ENCODE data around the gene TCF12.

TCF12 gene

GRCh38 chr15:57057134-57057930 is 138.9 kb downstream of the TCF12 start:
- no peak for DNase-seq

- DNase-seq, result no peak
Measured at GRCh38 chr15:57059026-57059660, 140.7 kb downstream of the TCF12 start.

GRCh38 chr15:57060799-57061198 is 142.4 kb downstream of the TCF12 start:
- DNase-seq, result no peak

DNA sequence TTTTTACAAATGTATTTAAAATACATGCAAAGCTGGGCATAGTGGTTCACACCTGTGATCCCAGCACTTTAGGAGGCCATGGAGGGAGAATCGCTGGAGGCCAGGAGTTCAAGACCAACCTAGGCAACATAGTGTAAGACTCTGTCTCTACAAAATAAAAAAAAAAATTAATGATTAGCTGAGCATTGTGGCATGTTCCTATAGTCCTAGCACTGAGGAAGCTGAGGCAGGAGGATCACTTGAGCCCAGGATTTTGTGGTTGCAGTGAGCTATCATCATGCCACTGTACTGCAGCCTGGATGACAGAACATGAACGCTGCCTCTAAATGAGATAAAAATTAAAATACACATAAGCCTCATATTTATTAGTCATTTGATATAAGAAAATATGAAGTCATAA is 142.8 kb downstream of the TCF12 start:
- DNase-seq, result no peak

DNA sequence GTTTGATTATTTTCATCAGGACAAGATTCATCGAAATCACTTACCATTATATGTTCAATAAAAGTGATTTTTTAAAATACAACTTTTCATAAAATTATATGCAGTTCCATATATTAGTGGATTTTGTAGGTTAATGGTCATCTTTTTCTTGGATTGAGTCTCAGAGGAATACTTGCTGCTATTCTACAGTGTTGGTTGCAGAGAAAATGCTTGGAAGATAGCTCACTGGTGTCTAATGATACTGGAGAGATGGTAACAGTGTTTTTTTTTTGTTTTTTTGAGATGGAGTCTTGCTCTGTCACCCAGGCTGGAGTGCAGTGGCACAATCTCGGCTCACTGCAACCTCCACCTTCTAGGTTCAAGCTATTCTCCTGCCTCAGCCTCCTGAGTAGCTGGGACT is 143.3 kb downstream of the TCF12 start:
- DNase-seq, result no peak

DNA sequence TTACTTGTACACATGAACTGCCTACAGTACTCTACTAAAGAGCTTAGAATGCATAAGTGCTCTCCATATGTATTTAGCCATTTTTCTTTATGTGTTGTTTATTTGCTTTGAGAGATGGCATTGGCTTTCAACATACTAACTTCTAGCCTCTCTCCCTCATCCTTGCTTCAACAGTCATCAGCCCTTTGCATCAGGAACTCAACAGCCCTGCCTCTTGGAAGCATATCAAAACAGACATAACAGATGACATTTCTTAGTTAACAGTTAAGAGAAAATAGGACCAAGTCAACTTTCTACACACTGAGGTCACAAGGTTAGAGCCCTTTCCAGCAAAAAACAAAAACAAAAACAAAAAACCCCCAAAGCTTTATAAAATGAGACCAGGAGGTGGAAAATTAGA is 145.6 kb downstream of the TCF12 start:
- peak; percentile 3 for DNase-seq

GRCh38 chr15:57069423-57069822 is 151.0 kb downstream of the TCF12 start:
- no peak for DNase-seq

DNA sequence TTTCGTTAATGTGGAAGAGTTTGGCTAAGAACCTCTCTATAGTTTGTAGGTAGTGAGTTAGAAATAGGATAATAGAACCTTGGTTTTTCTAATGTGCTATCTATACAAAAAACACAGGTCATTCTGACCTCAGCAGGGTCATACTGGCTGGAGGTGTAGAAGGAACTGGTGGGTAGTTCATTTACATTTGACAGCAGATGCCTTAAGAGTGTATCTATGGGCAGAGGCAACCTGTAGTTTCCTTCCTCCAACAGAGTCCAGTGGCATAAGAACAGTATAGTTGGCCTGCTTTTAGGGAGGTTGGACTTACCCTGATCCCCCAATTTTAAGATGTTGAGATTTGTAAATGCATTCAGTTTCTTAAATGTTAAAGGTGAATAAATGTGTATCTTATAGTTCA is 152.2 kb downstream of the TCF12 start:
- DNase-seq, result no peak

DNA sequence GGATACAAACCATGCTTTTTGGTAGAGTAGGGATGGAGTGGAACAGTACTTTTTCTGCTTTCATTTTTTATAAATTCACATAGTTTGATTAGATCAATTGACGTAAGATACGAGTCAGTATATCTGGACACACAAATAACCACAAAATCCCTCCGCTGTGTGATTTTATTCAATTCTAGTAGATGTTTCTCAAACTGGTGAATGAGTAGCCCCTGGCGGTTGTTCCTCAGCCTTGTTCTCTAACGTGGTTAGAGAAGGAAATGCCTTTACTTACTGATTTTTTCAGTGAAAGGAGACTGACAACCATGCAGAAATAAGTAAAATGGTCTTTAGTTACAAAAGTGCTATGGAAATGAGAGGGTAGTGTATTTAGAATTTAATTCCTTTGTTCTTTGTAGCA is 161.0 kb downstream of the TCF12 start:
- no peak for DNase-seq

DNA sequence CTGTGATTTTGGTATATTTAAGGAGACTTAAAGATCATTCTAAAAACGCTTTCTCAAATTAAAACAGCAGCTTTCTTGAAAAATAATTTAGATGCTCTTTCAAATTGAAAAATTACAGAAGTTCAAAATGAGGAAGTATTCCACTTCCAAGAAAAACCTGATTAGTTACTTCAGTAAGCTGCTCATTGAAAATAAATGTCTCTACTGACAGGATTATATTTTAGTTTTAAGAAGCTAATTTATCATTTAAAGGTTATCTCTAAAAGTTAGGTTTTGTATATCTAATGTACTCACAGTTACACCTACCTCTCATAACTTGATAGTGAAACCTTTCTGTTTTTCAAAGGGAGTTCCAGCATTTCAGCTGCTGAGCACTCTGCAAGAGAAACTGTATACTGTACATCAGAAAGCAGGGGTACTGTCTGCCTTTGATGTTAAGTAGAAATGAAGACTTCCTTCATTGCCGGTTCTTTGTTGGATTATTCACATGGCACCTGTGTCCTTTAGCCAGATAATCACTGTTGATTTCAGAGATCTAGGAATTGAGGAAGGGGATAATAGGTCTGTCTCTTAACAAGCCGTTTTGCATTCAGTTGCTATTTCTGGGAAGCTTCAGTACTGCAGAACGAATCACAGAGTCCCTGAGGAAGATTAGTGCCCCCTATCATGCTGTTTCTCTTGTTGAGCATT is 161.6 kb downstream of the TCF12 start:
- DNase-seq, result no peak

- DNase-seq, result no peak
Measured at GRCh38 chr15:57082054-57082728, 163.7 kb downstream of the TCF12 start.

DNA sequence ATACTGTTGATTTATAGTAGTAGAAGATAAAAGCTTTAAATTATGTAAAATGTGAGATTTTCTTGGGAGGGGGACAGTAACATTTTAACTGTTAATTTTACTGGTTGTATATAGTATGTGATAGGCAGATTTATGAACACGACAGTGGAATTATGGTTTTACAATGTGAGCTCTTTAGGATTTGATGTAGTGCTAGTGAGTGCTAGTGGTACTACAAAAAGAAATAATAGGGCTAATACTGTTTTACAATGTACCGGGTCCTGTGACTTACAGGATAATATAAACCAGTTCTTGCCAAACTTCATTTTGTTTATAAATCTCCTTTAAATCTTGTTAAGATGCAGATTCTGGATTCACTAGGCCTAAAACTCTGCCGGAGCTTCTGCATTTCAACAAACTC is 165.7 kb downstream of the TCF12 start:
- DNase-seq, result no peak

- DNase-seq, result no peak
Measured at GRCh38 chr15:57085267-57085666, 166.8 kb downstream of the TCF12 start.

DNA sequence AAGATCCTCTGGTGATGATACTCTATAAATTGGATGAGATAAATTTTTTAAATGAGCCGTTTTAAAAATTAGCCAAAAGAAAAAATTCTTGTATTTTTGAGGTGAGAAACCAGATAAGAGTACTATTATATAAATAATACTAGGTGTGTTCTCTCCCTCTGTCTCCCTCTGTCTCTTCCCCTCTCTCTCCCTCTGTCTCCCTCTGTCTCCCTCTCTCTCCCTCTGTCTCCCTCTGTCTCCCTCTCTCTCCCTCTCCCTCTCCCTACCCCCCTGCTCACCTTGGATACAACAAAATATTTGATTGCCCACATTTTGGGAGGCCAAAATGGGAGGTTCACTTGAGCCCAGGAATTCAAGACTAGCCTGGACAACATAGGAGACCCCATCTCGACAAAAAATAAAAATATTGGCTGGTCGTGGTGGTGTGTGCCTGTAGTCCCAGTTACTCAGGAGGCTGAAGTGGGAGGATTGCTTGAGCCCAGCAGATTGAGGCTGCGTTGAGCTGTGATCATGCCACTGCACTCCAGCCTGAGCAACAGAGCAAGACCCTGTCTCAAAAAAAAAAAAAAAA is 168.5 kb downstream of the TCF12 start:
- no peak for DNase-seq

DNA sequence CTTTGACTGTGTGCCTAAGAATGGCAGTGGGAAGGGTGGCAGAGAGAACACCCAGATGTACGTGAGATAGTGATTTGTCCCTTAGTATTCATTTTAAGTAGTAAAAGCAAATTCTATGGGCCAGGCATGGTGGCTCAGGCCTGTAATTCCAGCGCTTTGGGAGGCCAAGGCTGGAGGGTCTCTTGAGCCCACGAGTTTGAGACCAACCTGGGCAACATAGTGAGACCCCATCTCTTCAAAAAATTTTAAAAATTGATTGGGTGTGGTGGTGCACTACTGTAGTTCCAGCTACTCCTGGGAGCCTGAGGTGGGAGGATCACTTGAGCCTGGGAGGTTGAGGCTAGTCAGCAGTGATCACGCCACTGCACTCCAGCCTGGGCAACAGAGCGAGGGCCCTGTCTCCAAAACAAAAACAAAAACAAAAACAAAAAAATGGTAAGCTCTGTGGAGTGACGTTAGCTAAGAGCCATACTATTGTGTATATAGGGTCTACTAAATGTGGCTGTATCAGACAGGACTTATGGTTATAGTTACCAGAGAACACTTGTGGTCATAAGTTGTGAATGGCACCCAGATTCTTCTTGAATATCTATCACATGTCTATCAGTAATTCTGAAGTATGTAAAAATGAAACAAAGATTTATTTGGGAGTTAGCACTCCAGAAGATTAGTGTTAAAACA is 171.5 kb downstream of the TCF12 start:
- DNase-seq, result no peak

GRCh38 chr15:57090496-57090859 is 172.0 kb downstream of the TCF12 start:
- DNase-seq, result peak; percentile 18

DNA sequence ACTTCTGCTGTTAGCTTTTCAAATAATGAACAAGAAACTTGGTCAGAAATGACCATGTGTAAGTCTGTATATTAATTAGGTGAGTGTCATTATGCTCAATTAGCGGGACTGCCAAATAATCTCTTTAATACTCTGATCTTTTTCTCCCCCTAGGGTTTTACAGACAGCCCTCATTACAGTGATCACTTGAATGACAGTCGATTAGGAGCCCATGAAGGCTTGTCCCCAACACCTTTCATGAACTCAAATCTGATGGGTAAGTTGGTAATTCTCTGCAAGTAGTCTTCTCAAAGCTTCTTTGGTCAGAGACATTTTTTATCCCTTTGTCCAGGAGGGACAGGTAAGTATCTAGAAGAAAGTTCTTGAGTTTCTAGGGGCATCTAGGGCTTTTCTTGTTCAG is 173.2 kb downstream of the TCF12 start:
- no peak for DNase-seq

DNA sequence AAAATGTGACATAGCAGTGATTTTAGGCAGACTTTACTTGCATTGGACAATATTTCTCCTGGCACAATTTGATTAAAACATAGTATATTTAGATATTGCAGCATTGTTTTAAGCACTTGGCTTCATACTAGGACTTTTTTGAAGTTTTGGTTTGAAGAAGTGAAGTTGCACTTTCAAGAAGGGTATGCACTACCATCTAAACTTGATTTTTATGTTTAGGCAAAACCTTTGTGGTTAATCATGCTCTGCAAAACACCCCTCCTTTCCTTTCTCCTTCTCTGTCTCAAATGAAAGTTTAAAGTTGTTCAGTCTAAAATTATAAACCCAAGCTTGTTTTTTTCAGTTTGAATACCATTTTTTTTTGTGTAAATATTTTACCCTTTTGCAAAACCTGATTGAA is 173.8 kb downstream of the TCF12 start:
- no peak for DNase-seq

DNA sequence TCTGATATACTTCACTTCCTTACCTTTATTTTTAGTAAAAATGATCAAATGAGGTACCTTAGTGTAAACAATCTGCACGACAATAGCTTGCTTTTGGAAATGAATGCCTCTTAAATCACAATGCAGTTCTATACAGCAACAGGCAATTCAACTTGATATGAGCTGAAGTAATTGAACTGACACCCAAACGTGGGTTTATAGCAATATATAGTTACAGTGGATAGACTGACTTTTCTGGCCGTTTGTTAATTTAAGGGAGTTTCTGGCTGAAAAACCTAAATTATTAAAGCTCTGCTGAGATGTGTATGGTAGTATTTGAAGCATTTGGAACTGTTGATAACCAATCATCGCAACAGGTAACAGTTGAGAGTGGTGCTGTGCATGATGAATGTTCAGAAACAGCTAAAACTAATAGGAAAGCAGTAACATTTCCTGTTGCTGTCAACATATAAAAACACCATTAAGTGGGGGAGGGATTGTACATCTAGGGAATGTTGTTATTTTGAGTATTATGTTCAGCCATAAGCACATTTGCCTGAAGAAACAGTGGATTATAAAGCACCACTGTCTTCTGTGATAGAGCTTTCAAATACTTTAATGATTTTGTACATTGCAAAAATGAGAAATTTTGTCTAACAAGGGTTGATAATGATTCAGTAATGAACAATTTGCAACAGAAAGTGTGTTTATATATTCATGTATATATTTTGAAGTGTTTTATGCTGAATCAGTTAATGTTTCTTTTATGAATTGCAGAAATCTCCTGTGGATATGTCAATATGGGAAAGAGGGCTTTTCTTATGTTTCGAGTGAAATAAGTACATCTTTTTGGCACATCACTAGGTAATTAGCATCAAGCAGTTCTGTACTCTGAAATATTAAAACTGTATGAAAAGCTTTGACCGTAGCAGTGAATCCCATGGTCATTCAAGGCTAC is 176.1 kb downstream of the TCF12 start:
- no peak for DNase-seq

DNA sequence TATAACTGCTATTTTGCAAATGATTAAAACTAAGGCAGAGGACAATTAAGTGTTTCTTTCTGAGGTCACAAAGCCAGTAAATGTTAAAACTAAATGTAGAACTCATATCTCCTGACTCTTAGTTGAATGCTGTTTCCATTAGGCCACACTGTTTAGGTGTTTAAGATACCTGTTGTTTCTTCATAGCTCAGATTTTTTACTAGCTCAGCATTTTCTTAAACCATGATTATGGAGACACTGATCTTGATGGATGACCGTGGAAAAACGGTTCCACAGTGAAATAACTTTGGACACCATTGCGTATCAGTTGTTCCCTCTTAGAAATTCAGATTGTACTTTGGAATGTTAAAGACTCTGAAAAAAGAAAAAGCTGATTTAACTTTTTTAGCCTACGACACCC is 177.5 kb downstream of the TCF12 start:
- no peak for DNase-seq

DNA sequence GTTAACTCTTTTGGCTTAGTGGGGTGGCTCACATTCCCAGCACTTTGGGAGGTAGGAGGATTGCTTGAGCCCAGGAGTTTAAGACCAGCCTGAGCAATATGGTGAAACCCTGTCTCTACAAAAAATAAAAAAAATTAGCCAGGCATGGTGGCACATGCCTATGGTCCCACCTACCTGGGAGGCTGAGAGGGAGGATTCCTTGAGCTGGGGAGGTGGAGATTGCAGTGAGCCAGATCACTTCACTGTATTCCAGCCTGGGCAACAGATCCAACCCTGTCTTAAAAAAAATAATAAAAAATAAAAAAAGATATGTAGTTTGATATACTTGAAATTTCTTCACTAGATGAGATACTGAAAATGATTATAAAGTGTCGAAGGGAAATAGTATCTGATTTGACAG is 178.8 kb downstream of the TCF12 start:
- no peak for DNase-seq

Measured in NCI-H187 treated with DMSO at 0.1 percent for 48 hours (cell line).